K562 (cell line): ENCODE measurements around the gene NUP160. TPM values are rescaled to one million over a fixed set of nuclear protein-coding genes. Genes with fewer than 3 reads are reported as not detected.

Experiments
- PATZ1 ChIP-seq: fragments of 250-450 bp; sonication (Bioruptor Pico); IDR thresholded peaks from 2 replicates; pipeline ENCODE4 v1.5.0; 2020; ENCODE audit warnings: mild to moderate bottlenecking, borderline replicate concordance
- polyA plus RNA-seq, 8 experiments: library from polyadenylated mRNA; depleted of rRNA in 4 of 8; stranded (reverse) in 5 of 8; unstranded in 3 of 8; fragments of >200 nt; fragmentation: Nextera tagmentation in 2 of 8; fragmentation: Illumina TruSeq in 1 of 8; extraction: Ambion mirVana in 2 of 8; extraction: Trizol in 1 of 8; gene quantifications; 2 replicates each; pipeline versions ENCODE4 v1.2.1 to v1.2.3, GENCODE V29; 2011 to 2014; ENCODE audit warnings: inconsistent platforms in 1 of 8, missing spikeins in 1 of 8
- small RNA-seq: library from RNA; depleted of rRNA; stranded (forward); fragments of <200 nt; gene quantifications from one replicate; pipeline ENCODE3, GENCODE V24; 2014
- total RNA-seq, 7 experiments: library from RNA; depleted of rRNA in 6 of 7; stranded (reverse); fragments of >200 nt in 6 of 7; fragmentation: Illumina TruSeq in 2 of 7; extraction: Trizol in 2 of 7; gene quantifications; 2 replicates each; pipeline versions ENCODE4 v1.2.1 to v1.2.3, GENCODE V29; 2011 to 2021; ENCODE audit warnings: low replicate concordance in 1 of 7

The NUP160 gene
- total and polyA plus RNA-seq, 9 of the 15 experiments (the other 6 are each of a cell fraction or from before 2014, with no cell fraction given) = 41.5 to 112 (median 65.0) TPM

GRCh38 chr11:47731475-47731874 is 116.7 kb downstream of the NUP160 start (continued):
- TF ChIP-seq PATZ1 = no peak
- TF ChIP-seq, all 486 proteins: peak for 0

Small RNA genes within 50 kb of the gene (small RNA-seq; reads per million reads assigned to genes)
- not detected for gene AC021443.1
- gene RF00019 = not detected
- gene RNA5SP340 = not detected

Other genes with a start within 250 kb of the NUP160 start
- gene MTCH2, start 205.8 kb downstream of the NUP160 start, total RNA-seq (2014; rRNA removed) = 95.4 and 124 TPM in 2 replicates
- 245 and 293 TPM in 2 replicates for gene MTCH2, start 205.8 kb downstream of the NUP160 start, total RNA-seq (2014; rRNA removed; fragmentation: Illumina TruSeq; extraction: Trizol)
- 154 and 162 TPM in 2 replicates for gene MTCH2, start 205.8 kb downstream of the NUP160 start, total RNA-seq (2015; rRNA removed; fragmentation: Illumina TruSeq; extraction: Trizol)
- gene MTCH2, start 205.8 kb downstream of the NUP160 start, total RNA-seq (2021) = 266 and 273 TPM in 2 replicates
- 125 and 198 TPM in 2 replicates for gene MTCH2, start 205.8 kb downstream of the NUP160 start, polyA plus RNA-seq (2011; rRNA removed)
- 194 and 219 TPM in 2 replicates for gene MTCH2, start 205.8 kb downstream of the NUP160 start, polyA plus RNA-seq (2014; fragmentation: Illumina TruSeq; extraction: Trizol)
- gene MTCH2, start 205.8 kb downstream of the NUP160 start, polyA plus RNA-seq (2014; fragmentation: Nextera tagmentation; extraction: Ambion mirVana) = 100 to 1,000 TPM; 607 to 620 TPM
- 117 and 134 TPM in 2 replicates for gene MTCH2, start 205.8 kb downstream of the NUP160 start, polyA plus RNA-seq (2014; rRNA removed)
- gene AGBL2, start 133.0 kb downstream of the NUP160 start, total RNA-seq (2014; rRNA removed) = 2.6 and 6.5 TPM in 2 replicates
- gene AGBL2, start 133.0 kb downstream of the NUP160 start, total RNA-seq (2014; rRNA removed; fragmentation: Illumina TruSeq; extraction: Trizol) = 0.64 and 1.3 TPM in 2 replicates
- gene AGBL2, start 133.0 kb downstream of the NUP160 start, total RNA-seq (2015; rRNA removed; fragmentation: Illumina TruSeq; extraction: Trizol) = 0.64 and 0.94 TPM in 2 replicates
- 0.93 and 0.96 TPM in 2 replicates for gene AGBL2, start 133.0 kb downstream of the NUP160 start, total RNA-seq (2021)
- gene AGBL2, start 133.0 kb downstream of the NUP160 start, polyA plus RNA-seq (2011; rRNA removed) = 2.1 and 2.3 TPM in 2 replicates
- 0.76 and 1.4 TPM in 2 replicates for gene AGBL2, start 133.0 kb downstream of the NUP160 start, polyA plus RNA-seq (2014; fragmentation: Illumina TruSeq; extraction: Trizol)
- under 1 TPM; 0.57 to 0.73 TPM for gene AGBL2, start 133.0 kb downstream of the NUP160 start, polyA plus RNA-seq (2014; fragmentation: Nextera tagmentation; extraction: Ambion mirVana)
- 2.8 and 6.1 TPM in 2 replicates for gene AGBL2, start 133.0 kb downstream of the NUP160 start, polyA plus RNA-seq (2014; rRNA removed)
- 71.0 and 73.6 TPM in 2 replicates for gene FNBP4, start 81.0 kb downstream of the NUP160 start, total RNA-seq (2014; rRNA removed)
- 75.5 and 90.3 TPM in 2 replicates for gene FNBP4, start 81.0 kb downstream of the NUP160 start, total RNA-seq (2014; rRNA removed; fragmentation: Illumina TruSeq; extraction: Trizol)
- 87.9 and 93.4 TPM in 2 replicates for gene FNBP4, start 81.0 kb downstream of the NUP160 start, total RNA-seq (2015; rRNA removed; fragmentation: Illumina TruSeq; extraction: Trizol)
- gene FNBP4, start 81.0 kb downstream of the NUP160 start, total RNA-seq (2021) = 76.9 and 80.3 TPM in 2 replicates
- gene FNBP4, start 81.0 kb downstream of the NUP160 start, polyA plus RNA-seq (2011; rRNA removed) = 101 and 126 TPM in 2 replicates
- 95.1 and 104 TPM in 2 replicates for gene FNBP4, start 81.0 kb downstream of the NUP160 start, polyA plus RNA-seq (2014; fragmentation: Illumina TruSeq; extraction: Trizol)
- 10 to 100 TPM; 11.5 to 14.5 TPM for gene FNBP4, start 81.0 kb downstream of the NUP160 start, polyA plus RNA-seq (2014; fragmentation: Nextera tagmentation; extraction: Ambion mirVana)
- gene FNBP4, start 81.0 kb downstream of the NUP160 start, polyA plus RNA-seq (2014; rRNA removed) = 78.6 and 111 TPM in 2 replicates
- gene PTPRJ, start 132.2 kb upstream of the NUP160 start, total RNA-seq (2014; rRNA removed) = 3.8 and 5.0 TPM in 2 replicates
- gene PTPRJ, start 132.2 kb upstream of the NUP160 start, total RNA-seq (2014; rRNA removed; fragmentation: Illumina TruSeq; extraction: Trizol) = 6.7 and 7.1 TPM in 2 replicates
- gene PTPRJ, start 132.2 kb upstream of the NUP160 start, total RNA-seq (2015; rRNA removed; fragmentation: Illumina TruSeq; extraction: Trizol) = 7.1 TPM in 2 replicates
- gene PTPRJ, start 132.2 kb upstream of the NUP160 start, total RNA-seq (2021) = 10.2 and 10.7 TPM in 2 replicates
- gene PTPRJ, start 132.2 kb upstream of the NUP160 start, polyA plus RNA-seq (2011; rRNA removed) = 3.8 and 4.8 TPM in 2 replicates
- 5.7 and 5.8 TPM in 2 replicates for gene PTPRJ, start 132.2 kb upstream of the NUP160 start, polyA plus RNA-seq (2014; fragmentation: Illumina TruSeq; extraction: Trizol)
- under 1 TPM; 0.56 to 0.65 TPM for gene PTPRJ, start 132.2 kb upstream of the NUP160 start, polyA plus RNA-seq (2014; fragmentation: Nextera tagmentation; extraction: Ambion mirVana)
- gene PTPRJ, start 132.2 kb upstream of the NUP160 start, polyA plus RNA-seq (2014; rRNA removed) = 3.5 and 4.0 TPM in 2 replicates